Activated CD4-positive, alpha-beta T cell treated with anti-CD3 and anti-CD28 coated beads, Interleukin-2, amount 50 U/mL, for 24 hours (primary cell): Measurements from ENCODE around the gene KLC1.
A peak's percentile ranks its signal among the peaks of the same experiment; 100 is the strongest.
"Not testable (repeated sequence)": the region's sequence is repeated elsewhere in the genome, so short reads cannot be mapped to it uniquely, and the experiment has no call there.

Experiments
- DNase-seq, 2 donors: peaks; one replicate each; pipeline ENCODE4 v3.0.0-alpha.2; 2020; ENCODE audit warnings: low read depth in 1 of 2, low spot score in 1 of 2

The KLC1 gene

GRCh38 chr14:103628684-103629502 lies at the start of gene KLC1:
TSS of gene KLC1 (plus strand) at chr14:103629211. CDS start at chr14:103654565, 25,354 bp downstream.
- DNase-seq: peak; percentile 78 to 83

GRCh38 chr14:103581206-103581605 lies 47.8 kb upstream of the KLC1 start:
- DNase-seq: no peak

- no peak for DNase-seq
Measured at GRCh38 chr14:103581954-103582703, 46.9 kb upstream of the KLC1 start.

GRCh38 chr14:103584326-103584915 lies 44.6 kb upstream of the KLC1 start:
- DNase-seq: no peak

- no peak for DNase-seq
Measured at GRCh38 chr14:103593577-103593976, 35.4 kb upstream of the KLC1 start.

GRCh38 chr14:103594265-103594664 lies 34.7 kb upstream of the KLC1 start:
- no peak for DNase-seq

- DNase-seq: no peak
Measured at GRCh38 chr14:103597623-103598377, 31.2 kb upstream of the KLC1 start.

- DNase-seq: no peak
Measured at GRCh38 chr14:103600503-103600902, 28.5 kb upstream of the KLC1 start.

GRCh38 chr14:103604620-103605019 lies 24.4 kb upstream of the KLC1 start:
- no peak for DNase-seq

GRCh38 chr14:103606963-103607668 lies 21.9 kb upstream of the KLC1 start:
- peak in 1 of 2 donors; percentile 8 for DNase-seq

- no peak for DNase-seq
Measured at GRCh38 chr14:103607822-103608221, 21.2 kb upstream of the KLC1 start.

GRCh38 chr14:103609081-103609480 lies 19.9 kb upstream of the KLC1 start:
- not testable (repeated sequence) for DNase-seq

GRCh38 chr14:103611215-103611614 lies 17.8 kb upstream of the KLC1 start:
- no peak for DNase-seq

- no peak for DNase-seq
Measured at GRCh38 chr14:103613517-103613916, 15.5 kb upstream of the KLC1 start.

GRCh38 chr14:103616635-103617300 lies 12.2 kb upstream of the KLC1 start:
- no peak for DNase-seq

GRCh38 chr14:103619057-103619456 lies 10.0 kb upstream of the KLC1 start:
- no peak for DNase-seq

GRCh38 chr14:103621860-103622259 lies 7.2 kb upstream of the KLC1 start:
- DNase-seq: no peak

GRCh38 chr14:103623308-103623707 lies 5.7 kb upstream of the KLC1 start:
- no peak for DNase-seq

GRCh38 chr14:103623883-103624482 lies 5.0 kb upstream of the KLC1 start:
- no peak for DNase-seq

- no peak for DNase-seq
Measured at GRCh38 chr14:103624860-103625259, 4.2 kb upstream of the KLC1 start.
